Stimulated activated CD4-positive, alpha-beta T cell treated with anti-CD3 and anti-CD28 coated beads, Interleukin-1b, Interleukin-23, amount 100 ng/mL, for 24 hours (primary cell): ENCODE data around the gene CSTF1.

ENCODE experiments used
- DNase-seq, 4 experiments: peaks; one replicate each; pipeline ENCODE4 v3.0.0-alpha.2; 2020; ENCODE audit warnings: low read depth in 4 of 4, low spot score in 1 of 4

CSTF1 gene

GRCh38 chr20:56449459-56449858, 57.0 kb downstream of the CSTF1 start:
- DNase-seq = no peak

GRCh38 chr20:56451056-56451765, 58.8 kb downstream of the CSTF1 start:
- DNase-seq = no peak

- DNase-seq = no peak
Observed at GRCh38 chr20:56453352-56453751, 60.9 kb downstream of the CSTF1 start.

GRCh38 chr20:56454754-56455153, 62.3 kb downstream of the CSTF1 start:
- no peak for DNase-seq
